Measurements from ENCODE around the gene SFXN3.

GRCh38 chr10:101055411-101055810, 24.4 kb downstream of the SFXN3 start:
- peak; percentile 77 for TF ChIP-seq CTCF (conservative IDR thresholded peaks at IDR 0.05; ENCODE audit: low read length)
- TF ChIP-seq EZH2phosphoT487 (IDR thresholded peaks at IDR 0.05; ENCODE audit: borderline replicate concordance, low read depth, low read length): no peak

Data from OCI-LY7 (cell line).